Stimulated activated naive CD8-positive, alpha-beta T cell treated with anti-CD3 and anti-CD28 coated beads, Interleukin-15, Interleukin-2, amounts not matched to agents 100 ng/mL and 50 ng/mL, for 24 hours (primary cell): ENCODE measurements around the gene NUP62CL.

ENCODE experiments used
- H3K27ac Mint-ChIP-seq: one replicate; pipeline ENCODE4 v1.8.0; 2021; ENCODE audit warnings: mild to moderate bottlenecking, mixed read lengths
- H3K27me3 Mint-ChIP-seq: one replicate; pipeline ENCODE4 v1.8.0; 2021; ENCODE audit warnings: mixed read lengths
- H3K36me3 Mint-ChIP-seq: one replicate; pipeline ENCODE4 v1.8.0; 2021; ENCODE audit warnings: low read depth, mixed read lengths
- H3K4me1 Mint-ChIP-seq: one replicate; pipeline ENCODE4 v1.8.0; 2021; ENCODE audit warnings: low read depth, mixed read lengths
- H3K4me3 Mint-ChIP-seq: one replicate; pipeline ENCODE4 v1.8.0; 2021; ENCODE audit warnings: mild to moderate bottlenecking, mixed read lengths
- H3K9me3 Mint-ChIP-seq: one replicate; pipeline ENCODE4 v1.8.0; 2021; ENCODE audit warnings: mixed read lengths

Gene NUP62CL

GRCh38 chrX:107102980-107103379 is 103.3 kb downstream of the NUP62CL start:
- Mint-ChIP-seq H3K4me1 (peaks cover 9% of the 10 kb centered on the region), H3K27ac (no peak overlapping the region), H3K36me3 (peaks cover 44% of the 10 kb centered on the region), H3K4me3 (no peak overlapping the region), H3K9me3 (no peaks in the 10 kb centered on the region), H3K27me3 (no peaks in the 10 kb centered on the region)

- peaks cover 8% of the 10 kb centered on the region for H3K9me3 Mint-ChIP-seq
- H3K36me3 Mint-ChIP-seq, result peaks cover 43% of the 10 kb centered on the region
- H3K4me1 Mint-ChIP-seq, result no peaks in the 10 kb centered on the region
- no peak overlapping the region for H3K4me3 Mint-ChIP-seq
- no peak overlapping the region for H3K27ac Mint-ChIP-seq
- no peaks in the 10 kb centered on the region for H3K27me3 Mint-ChIP-seq
Observed at GRCh38 chrX:107076158-107076557, 130.1 kb downstream of the NUP62CL start.
